IMR-90 (cell line): ENCODE measurements around the gene RAD51C. TPM values are rescaled to one million over a fixed set of nuclear protein-coding genes. Genes with fewer than 3 reads are reported as not detected.

Experiments
- ATAC-seq: fragments of 200-7000 bp; cut with Tn5 transposase; 2 replicates; pipeline ENCODE4 v1.9.1; 2020; ENCODE audit warnings: low read depth, mild to moderate bottlenecking, moderate library complexity
- BruUV-seq: library from RNA; stranded (reverse); fragments of 400-500 nt; replicated peaks from 2 replicates; lab custom pipeline; 2021; lab: Mats Ljungman, UMichigan
- CTCF ChIA-PET: fragments of 300-600 bp; formaldehyde crosslinking; extraction: SDS; loops from one replicate; lab custom pipeline; 2021; ENCODE audit warnings: antibody characterized with exemption; lab: Yijun Ruan, JAX
- POLR2A ChIA-PET: fragments of 300-600 bp; sonication (Branson Sonifier 250); formaldehyde crosslinking; loops from one replicate; lab custom pipeline; 2022; ENCODE audit warnings: antibody characterized with exemption; ENCODE audit not compliant: unreplicated experiment; lab: Charles Lee
- DNase-seq: peaks from one replicate; pipeline ENCODE4 v3.0.0; 2013
- H2AFZ ChIP-seq: replicated peaks from 2 replicates; pipeline ENCODE3; 2013; ENCODE audit warnings: low read length, mild to moderate bottlenecking; ENCODE audit not compliant: poor library complexity
- H2AK5ac ChIP-seq: 2 replicates; pipeline ENCODE4 v1.6.1; 2013; ENCODE audit warnings: low read depth, low read length, inconsistent platforms
- H2AK9ac ChIP-seq: replicated peaks from 2 replicates; pipeline ENCODE3; 2013; ENCODE audit warnings: mild to moderate bottlenecking, low read depth, low read length, moderate library complexity; ENCODE audit not compliant: poor library complexity
- H2BK120ac ChIP-seq: 2 replicates; pipeline ENCODE4 v1.6.1; 2013; ENCODE audit warnings: low read depth, low read length, inconsistent platforms
- H2BK15ac ChIP-seq: 3 replicates; pipeline ENCODE4 v1.6.1; 2013; ENCODE audit warnings: low read depth, low read length, inconsistent platforms
- H2BK20ac ChIP-seq: 2 replicates; pipeline ENCODE4 v1.6.1; 2013; ENCODE audit warnings: low read depth, mild to moderate bottlenecking, inconsistent platforms, low read length, moderate library complexity
- H2BK5ac ChIP-seq: 2 replicates; pipeline ENCODE4 v1.6.1; 2013; ENCODE audit warnings: mild to moderate bottlenecking, low read depth, low read length, inconsistent platforms; ENCODE audit not compliant: poor library complexity, severe bottlenecking
- H3K14ac ChIP-seq: replicated peaks from 2 replicates; pipeline ENCODE4 v1.6.1; 2013; ENCODE audit warnings: low read depth, low read length, inconsistent platforms
- H3K18ac ChIP-seq: 2 replicates; pipeline ENCODE4 v1.6.1; 2013; ENCODE audit warnings: low read depth, low read length, control low read depth
- H3K23ac ChIP-seq: 2 replicates; pipeline ENCODE4 v1.6.1; 2013; ENCODE audit warnings: low read depth, low read length, inconsistent platforms
- H3K27ac ChIP-seq: 2 replicates; pipeline ENCODE4 v1.5.1; 2013; ENCODE audit warnings: mild to moderate bottlenecking, control low read depth, low read length; ENCODE audit not compliant: insufficient read depth
- H3K27me3 ChIP-seq: 2 replicates; pipeline ENCODE4 v1.6.1; 2013; ENCODE audit warnings: low read length; ENCODE audit not compliant: control insufficient read depth, insufficient read depth
- H3K36me3 ChIP-seq: 2 replicates; pipeline ENCODE4 v1.6.1; 2013; ENCODE audit warnings: low read length, mixed read lengths; ENCODE audit not compliant: control insufficient read depth, insufficient read depth
- H3K4ac ChIP-seq: 2 replicates; pipeline ENCODE4 v1.6.1; 2013; ENCODE audit warnings: low read depth, low read length, inconsistent platforms
- H3K4me1 ChIP-seq: 2 replicates; pipeline ENCODE4 v1.6.1; 2013; ENCODE audit warnings: low read length, mixed read lengths; ENCODE audit not compliant: control insufficient read depth, insufficient read depth
- H3K4me2 ChIP-seq: 2 replicates; pipeline ENCODE4 v1.6.1; 2013; ENCODE audit warnings: low read depth, mild to moderate bottlenecking, control low read depth, low read length, moderate library complexity
- H3K4me3 ChIP-seq: 2 replicates; pipeline ENCODE4 v1.5.1; 2013; ENCODE audit warnings: low read depth, mild to moderate bottlenecking, control low read depth, low read length, moderate library complexity; ENCODE audit not compliant: insufficient read depth
- H3K56ac ChIP-seq: 2 replicates; pipeline ENCODE4 v1.6.1; 2013; ENCODE audit warnings: low read length, inconsistent platforms; ENCODE audit not compliant: insufficient read depth; ENCODE audit errors: extremely low read depth
- H3K79me1 ChIP-seq, 2 experiments: 2 replicates each; pipeline ENCODE4 v1.6.1; 2013; ENCODE audit warnings: low read length in 2 of 2, inconsistent platforms in 1 of 2, low read depth in 1 of 2
- H3K9ac ChIP-seq: 2 replicates; pipeline ENCODE4 v1.6.1; 2013; ENCODE audit warnings: low read depth, low read length, control low read depth
- H3K9me1 ChIP-seq: 2 replicates; pipeline ENCODE4 v1.6.1; 2013; ENCODE audit warnings: low read length, inconsistent platforms; ENCODE audit not compliant: insufficient read depth
- H3K9me3 ChIP-seq: 2 replicates; pipeline ENCODE4 v1.6.1; 2013; ENCODE audit warnings: low read length; ENCODE audit not compliant: control insufficient read depth, insufficient read depth
- H4K20me1 ChIP-seq: 2 replicates; pipeline ENCODE4 v1.6.1; 2013; ENCODE audit warnings: low read length, inconsistent platforms; ENCODE audit not compliant: insufficient read depth
- H4K5ac ChIP-seq: 2 replicates; pipeline ENCODE4 v1.6.1; 2013; ENCODE audit warnings: mild to moderate bottlenecking, low read depth, low read length, control low read depth
- H4K8ac ChIP-seq, 2 experiments: 2 replicates each; pipeline ENCODE4 v1.6.1; 2013; ENCODE audit warnings: low read depth in 2 of 2, low read length in 2 of 2, control low read depth in 1 of 2, inconsistent platforms in 1 of 2
- H4K91ac ChIP-seq: 2 replicates; pipeline ENCODE4 v1.6.1; 2013; ENCODE audit warnings: low read depth, low read length, inconsistent platforms; ENCODE audit not compliant: insufficient read depth
- CEBPB ChIP-seq: IDR thresholded peaks from 2 replicates; pipeline ENCODE4 v1.6.1; 2012; ENCODE audit warnings: low read depth, low read length, improper control_type of control experiment
- MAZ ChIP-seq: IDR thresholded peaks from 2 replicates; pipeline ENCODE4 v1.6.1; 2012; ENCODE audit warnings: low read depth, mild to moderate bottlenecking, low read length, improper control_type of control experiment, moderate library complexity, borderline replicate concordance
- POLR2A ChIP-seq: IDR thresholded peaks from 2 replicates; pipeline ENCODE4 v1.6.1; 2012; ENCODE audit warnings: mild to moderate bottlenecking, low read depth, low read length
- RFX5 ChIP-seq: IDR thresholded peaks from 2 replicates; pipeline ENCODE4 v1.8.0; 2012; ENCODE audit warnings: low read depth, mild to moderate bottlenecking, low read length, moderate library complexity
- WGBS, 2 experiments: methylation state at CpG; one replicate each; pipeline versions ENCODE4 v1.1.5 to v1.1.7; 2013; ENCODE audit warnings: missing lambda C conversion rate in 2 of 2; ENCODE audit not compliant: insufficient read length in 1 of 2; ENCODE audit errors: extremely low coverage in 2 of 2; 5-methylcytosine and 5-hydroxymethylcytosine counted together
- dilution Hi-C: fragments of 300-500 bp; cut with HindIII; formaldehyde crosslinking; loops from one replicate; pipeline ENCODE4 v1.14.3; 2018; ENCODE audit warnings: low sequenced_read_pairs; ENCODE audit not compliant: unreplicated experiment
- in situ Hi-C: fragments of 300-500 bp; cut with MboI; formaldehyde crosslinking; loops from 3 replicates; pipeline ENCODE4 v1.14.3; 2019; ENCODE audit warnings: low sequenced_read_pairs, inconsistent platforms, mixed read lengths
- intact Hi-C: fragments of 100-400 bp; cut with micrococcal nuclease; formaldehyde crosslinking; loops from 2 replicates; pipeline ENCODE4 v1.10.0; 2022
- polyA plus RNA-seq, 3 experiments: library from polyadenylated mRNA; depleted of rRNA; stranded (reverse); fragments of >200 nt; gene quantifications; 2 replicates each; pipeline ENCODE4 v1.2.3, GENCODE V29; 2012; ENCODE audit warnings: low replicate concordance in 1 of 3
- total RNA-seq: library from RNA; depleted of rRNA; stranded (reverse); fragments of >200 nt; gene quantifications from 2 replicates; pipeline ENCODE4 v1.2.3, GENCODE V29; 2012
- TF ChIP-seq, protein P1 (sequence below): fragments of 150-350 bp; IDR thresholded peaks from 2 replicates; pipeline ENCODE4 v1.6.1; 2017; ENCODE audit warnings: mild to moderate bottlenecking, antibody characterized with exemption, low read length, low read depth

Gene RAD51C
- total and polyA plus RNA-seq, 2 of the 4 experiments (the other 2 are of a cell fraction) = 21.1 to 28.3 TPM

DNA sequence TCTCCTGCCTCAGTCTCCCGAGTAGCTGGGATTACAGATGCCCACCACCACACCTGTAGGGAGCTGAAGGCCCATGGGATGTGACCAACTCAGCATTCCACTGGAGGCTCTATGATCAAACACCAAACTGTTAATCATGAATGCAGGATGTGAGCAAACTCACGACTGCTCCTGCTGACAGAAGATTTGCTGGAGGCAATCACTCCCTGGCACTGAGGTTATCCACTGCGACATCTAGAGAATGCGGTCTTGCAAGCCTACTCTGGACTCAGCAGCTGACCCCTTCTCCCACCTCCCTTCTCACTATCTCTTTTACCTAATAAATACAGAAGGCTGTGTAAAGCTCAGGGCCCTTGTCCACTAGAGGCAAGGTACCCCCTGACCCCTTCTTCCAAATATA, 5.4 kb upstream of the RAD51C start:
- POLR2A ChIA-PET = no interaction called here
- no CpG with 5 or more reads among the region's 4 CpGs for WGBS, 2 experiments
- H3K9me3 ChIP-seq = no peaks in the 10 kb centered on the region; the same call in 1 of the 2 replicates
- no peak overlapping the region for H3K4ac ChIP-seq
- no peaks in the 10 kb centered on the region for H3K36me3 ChIP-seq
- H3K27me3 ChIP-seq = no peaks in the 10 kb centered on the region; the same call in 1 of the 2 replicates
- H4K8ac ChIP-seq = no peak overlapping the region
- H2BK5ac ChIP-seq = no peak overlapping the region
- H2BK120ac ChIP-seq = no peak overlapping the region
- intact Hi-C loops = no loop called here
- H3K9ac ChIP-seq = no peak overlapping the region
- TF ChIP-seq CEBPB (no peak), POLR2A (no peak), RFX5 (no peak), MAZ (no peak)
- TF ChIP-seq, protein P1, sequence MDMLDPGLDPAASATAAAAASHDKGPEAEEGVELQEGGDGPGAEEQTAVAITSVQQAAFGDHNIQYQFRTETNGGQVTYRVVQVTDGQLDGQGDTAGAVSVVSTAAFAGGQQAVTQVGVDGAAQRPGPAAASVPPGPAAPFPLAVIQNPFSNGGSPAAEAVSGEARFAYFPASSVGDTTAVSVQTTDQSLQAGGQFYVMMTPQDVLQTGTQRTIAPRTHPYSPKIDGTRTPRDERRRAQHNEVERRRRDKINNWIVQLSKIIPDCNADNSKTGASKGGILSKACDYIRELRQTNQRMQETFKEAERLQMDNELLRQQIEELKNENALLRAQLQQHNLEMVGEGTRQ = no peak
- no peaks in the 10 kb centered on the region for H3K9me1 ChIP-seq
- dilution Hi-C loops = no loop called here
- H3K4me1 ChIP-seq = no peaks in the 10 kb centered on the region
- H3K56ac ChIP-seq = no peak overlapping the region
- no peak overlapping the region for H4K5ac ChIP-seq
- CTCF ChIA-PET = no interaction called here
- no peaks in the 10 kb centered on the region for H4K20me1 ChIP-seq
- no peak overlapping the region for H2AK5ac ChIP-seq
- no peak overlapping the region for H3K14ac ChIP-seq
- no peak overlapping the region for H2BK15ac ChIP-seq
- H3K18ac ChIP-seq = no peak overlapping the region
- BruUV-seq = no TSS peak
- H2BK20ac ChIP-seq = no peak overlapping the region
- H4K91ac ChIP-seq = no peak overlapping the region
- no peak overlapping the region for H2AK9ac ChIP-seq
- ATAC-seq (no peak), DNase-seq (no peak)
- no peak overlapping the region for H3K23ac ChIP-seq
- in situ Hi-C loops = no loop called here
- H3K79me1 ChIP-seq = peaks cover 0 to under 1% of the 10 kb centered on the region in 2 experiments; a peak in 2 of 4 replicates
- no peak overlapping the region for H3K27ac ChIP-seq
- no peak overlapping the region for H3K4me2 ChIP-seq
- H3K4me3 ChIP-seq = no peak overlapping the region
- H2AFZ ChIP-seq = no peak overlapping the region
